ENCODE results near the gene RAD1. TPM values are rescaled to one million over a fixed set of nuclear protein-coding genes. Genes with fewer than 3 reads are reported as not detected.

RAD1 gene
- total and polyA plus RNA-seq, 11 donors, result 12.8 to 29.6 (median 22.7) TPM

DNA sequence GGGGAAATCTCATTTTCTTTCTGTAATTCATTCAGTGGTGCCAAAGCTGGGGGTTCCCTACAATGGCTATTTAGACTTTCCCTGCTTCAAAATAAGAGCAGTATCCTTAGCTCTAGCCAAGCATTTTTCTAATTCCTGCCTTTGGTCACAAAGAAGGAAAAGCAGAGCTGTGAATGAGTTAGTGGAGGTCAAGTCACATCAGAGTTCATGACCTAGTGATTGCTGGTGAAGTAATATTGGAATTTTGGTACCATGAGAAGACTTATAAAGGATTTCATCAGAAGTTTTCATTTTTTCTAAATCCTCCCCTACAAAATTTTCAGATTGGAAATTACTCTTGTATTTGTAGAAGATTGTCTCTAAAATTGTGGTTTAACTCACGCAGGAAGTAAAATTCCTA, 42.0 kb upstream of the RAD1 start:
- TF ChIP-seq POLR2A (IDR thresholded peaks at IDR 0.05), result no peak
- TF ChIP-seq, protein P1, sequence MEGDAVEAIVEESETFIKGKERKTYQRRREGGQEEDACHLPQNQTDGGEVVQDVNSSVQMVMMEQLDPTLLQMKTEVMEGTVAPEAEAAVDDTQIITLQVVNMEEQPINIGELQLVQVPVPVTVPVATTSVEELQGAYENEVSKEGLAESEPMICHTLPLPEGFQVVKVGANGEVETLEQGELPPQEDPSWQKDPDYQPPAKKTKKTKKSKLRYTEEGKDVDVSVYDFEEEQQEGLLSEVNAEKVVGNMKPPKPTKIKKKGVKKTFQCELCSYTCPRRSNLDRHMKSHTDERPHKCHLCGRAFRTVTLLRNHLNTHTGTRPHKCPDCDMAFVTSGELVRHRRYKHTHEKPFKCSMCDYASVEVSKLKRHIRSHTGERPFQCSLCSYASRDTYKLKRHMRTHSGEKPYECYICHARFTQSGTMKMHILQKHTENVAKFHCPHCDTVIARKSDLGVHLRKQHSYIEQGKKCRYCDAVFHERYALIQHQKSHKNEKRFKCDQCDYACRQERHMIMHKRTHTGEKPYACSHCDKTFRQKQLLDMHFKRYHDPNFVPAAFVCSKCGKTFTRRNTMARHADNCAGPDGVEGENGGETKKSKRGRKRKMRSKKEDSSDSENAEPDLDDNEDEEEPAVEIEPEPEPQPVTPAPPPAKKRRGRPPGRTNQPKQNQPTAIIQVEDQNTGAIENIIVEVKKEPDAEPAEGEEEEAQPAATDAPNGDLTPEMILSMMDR (IDR thresholded peaks at IDR 0.05), result no peak
- intact Hi-C loops (cut with DNase I), result loop anchor here in 1 of 10 donors (10.0 kb wide), 1 partner anchor 967 kb away; no protein-coding TSS in a partner anchor
- Histone ChIP-seq H3K4me1 (no peaks in the 10 kb centered on the region), H3K36me3 (peaks cover 0 to 50% (median 39%) of the 10 kb centered on the region in 9 donors), H3K4me3 (no peak overlapping the region), H3K27ac (no peak overlapping the region), H3K9me3 (no peaks in the 10 kb centered on the region), H3K27me3 (no peaks in the 10 kb centered on the region)
- WGBS, 4 donors, result 91 to 100% (median 95%) methylated on average over 1 of the region's 1 CpG
- no peak for DNase-seq
- ATAC-seq, result no peak

DNA sequence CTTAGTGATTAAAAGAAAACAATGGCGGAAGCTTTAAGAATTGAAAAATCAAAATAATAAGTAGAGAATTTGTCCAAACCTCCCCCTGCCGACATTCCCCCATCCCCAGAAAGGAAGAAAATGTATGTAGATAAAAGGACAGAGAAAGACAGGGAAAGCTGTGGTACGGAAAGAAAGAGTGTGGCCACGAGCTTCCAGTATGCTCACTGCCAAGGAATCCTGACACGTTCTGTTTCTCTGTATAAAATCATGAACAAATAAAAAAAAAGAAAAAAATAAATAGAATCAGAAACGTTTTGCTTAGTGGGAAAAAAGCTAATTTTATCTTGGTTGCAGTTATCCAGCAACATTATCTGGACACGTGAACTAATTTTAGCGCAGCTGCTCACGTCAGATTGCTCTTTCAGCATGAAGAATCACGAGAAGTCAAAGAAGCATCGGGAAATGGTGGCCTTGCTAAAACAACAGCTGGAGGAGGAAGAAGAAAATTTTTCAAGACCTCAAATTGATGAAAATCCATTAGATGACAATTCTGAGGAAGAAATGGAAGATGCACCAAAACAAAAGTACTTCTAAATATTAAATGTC, 29.2 kb upstream of the RAD1 start:
- Histone ChIP-seq H3K27me3 (no peaks in the 10 kb centered on the region), H3K27ac (peak overlapping the region in 10 of 12 donors; percentile 0 to 70 (median 58)), H3K4me1 (peaks cover 0 to 14% (median 2%) of the 10 kb centered on the region in 12 donors), H3K9me3 (no peaks in the 10 kb centered on the region), H3K4me3 (peak overlapping the region in 4 of 12 donors; percentile 0 to 18 (median 7)), H3K36me3 (peaks cover 0 to 99% (median 90%) of the 10 kb centered on the region in 9 donors)
- intact Hi-C loops (cut with DNase I), result no loop called here
- ATAC-seq (peak; percentile 54 to 75 (median 69)), DNase-seq (peak in 3 of 5 donors; percentile 20 to 33 (median 31))
- no peak for TF ChIP-seq POLR2A (IDR thresholded peaks at IDR 0.05)
- TF ChIP-seq, protein P1 (IDR thresholded peaks at IDR 0.05), result no peak
- WGBS, 4 donors, result 44 to 58% (median 51%) methylated on average over 11 of the region's 11 CpGs

DNA sequence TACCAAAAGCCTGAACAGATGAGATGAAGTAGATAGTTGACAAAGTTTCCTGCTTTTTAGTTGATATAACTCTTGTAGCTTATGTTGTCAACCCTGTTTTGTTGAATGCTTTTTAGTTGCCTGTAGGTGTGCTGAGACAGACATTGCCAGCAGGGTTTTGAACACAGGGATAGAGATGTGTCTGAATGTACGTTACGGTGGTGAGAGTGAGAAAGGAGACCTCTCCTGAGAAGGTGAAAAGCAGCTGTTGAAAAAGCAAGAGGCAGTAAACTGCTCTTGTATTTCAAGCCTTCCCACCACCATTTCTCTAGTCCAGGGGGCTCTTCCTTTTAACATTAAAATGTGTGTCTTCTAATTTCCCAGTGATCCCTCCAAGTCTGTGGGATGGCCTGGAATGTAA, 28.7 kb upstream of the RAD1 start:
- TF ChIP-seq, protein P1 (IDR thresholded peaks at IDR 0.05), result no peak
- no peak for TF ChIP-seq POLR2A (IDR thresholded peaks at IDR 0.05)
- H3K27ac ChIP-seq, result peak overlapping the region in 10 of 12 donors; percentile 0 to 70 (median 58)
- H3K4me3 ChIP-seq, result peak overlapping the region in 1 of 12 donors; percentile 18
- WGBS, 4 donors, result 58 to 71% (median 62%) methylated on average over 2 of the region's 2 CpGs
- DNase-seq (no peak), ATAC-seq (peak in 3 of 4 donors; percentile 22 to 55 (median 42))
- peaks cover 0 to 99% (median 88%) of the 10 kb centered on the region in 9 donors for H3K36me3 ChIP-seq
- peaks cover 0 to 14% (median 2%) of the 10 kb centered on the region in 12 donors for H3K4me1 ChIP-seq
- no peaks in the 10 kb centered on the region for H3K27me3 ChIP-seq
- intact Hi-C loops (cut with DNase I), result no loop called here
- H3K9me3 ChIP-seq, result no peaks in the 10 kb centered on the region

DNA sequence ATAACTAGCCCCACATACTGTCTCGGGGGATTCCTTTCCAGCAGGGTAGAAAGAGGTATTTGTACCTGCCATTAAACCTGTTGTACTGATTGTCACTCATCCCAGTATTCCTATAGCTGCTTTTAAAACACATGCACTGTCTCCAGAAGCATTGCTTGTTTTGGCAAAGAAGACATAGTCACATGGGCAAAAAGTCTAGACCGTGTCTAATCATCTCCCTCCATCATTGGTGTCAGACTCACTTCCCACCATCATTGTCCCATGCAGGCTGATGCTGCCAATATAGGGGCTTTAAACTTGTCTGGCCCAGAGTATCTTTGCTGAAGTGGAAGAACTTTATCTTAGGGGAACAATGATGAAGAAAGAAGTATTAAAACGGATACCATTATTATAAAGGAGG, 26.6 kb upstream of the RAD1 start:
- 70 to 80% (median 77%) methylated on average over 3 of the region's 3 CpGs for WGBS, 4 donors
- intact Hi-C loops (cut with DNase I), result no loop called here
- peaks cover 0 to 99% (median 94%) of the 10 kb centered on the region in 9 donors for H3K36me3 ChIP-seq
- DNase-seq, result no peak
- no peaks in the 10 kb centered on the region for H3K9me3 ChIP-seq
- TF ChIP-seq, protein P1 (IDR thresholded peaks at IDR 0.05), result no peak
- no peak for TF ChIP-seq POLR2A (IDR thresholded peaks at IDR 0.05)
- H3K27me3 ChIP-seq, result no peaks in the 10 kb centered on the region
- no peak for ATAC-seq
- H3K4me1 ChIP-seq, result peaks cover 0 to 14% (median 2%) of the 10 kb centered on the region in 12 donors
- H3K27ac ChIP-seq, result no peak overlapping the region
- no peak overlapping the region for H3K4me3 ChIP-seq

Data from heart left ventricle (tissue), 16 donors.